A673 (cell line): ENCODE measurements around the gene RIN1. TPM values are rescaled to one million over a fixed set of nuclear protein-coding genes. Genes with fewer than 3 reads are reported as not detected.

Experiments used
- BruUV-seq: library from RNA; stranded (reverse); fragments of 400-500 nt; replicated peaks from 2 replicates; lab custom pipeline; 2021; lab: Mats Ljungman, UMichigan
- CTCF ChIA-PET: fragments of 300-600 bp; sonication (Branson Sonifier 250); formaldehyde crosslinking; loops from one replicate; lab custom pipeline; 2022; ENCODE audit warnings: antibody characterized with exemption; lab: Charles Lee
- POLR2A ChIA-PET: fragments of 300-600 bp; sonication (Branson Sonifier 250); formaldehyde crosslinking; loops from one replicate; lab custom pipeline; 2022; ENCODE audit warnings: antibody characterized with exemption; ENCODE audit not compliant: low non-redundant PET; lab: Charles Lee
- DNase-seq: peaks from one replicate; pipeline ENCODE4 v3.0.0-alpha.2; 2015; ENCODE audit warnings: low spot score
- H3K27ac ChIP-seq: fragments of 200-600 bp; sonication (generic); 2 replicates; pipeline ENCODE4 v1.5.1; 2016; ENCODE audit warnings: mixed run types, low read depth, mild to moderate bottlenecking, mixed read lengths, antibody characterized with exemption, low read length; ENCODE audit not compliant: poor library complexity, severe bottlenecking
- H3K27me3 ChIP-seq: fragments of 200-600 bp; sonication (generic); replicated peaks from 2 replicates; pipeline ENCODE4 v1.6.1; 2017; ENCODE audit warnings: mixed run types, low read depth, mild to moderate bottlenecking, mixed read lengths, antibody characterized with exemption, low read length; ENCODE audit not compliant: insufficient read depth, poor library complexity
- H3K36me3 ChIP-seq: fragments of 200-600 bp; sonication (generic); 2 replicates; pipeline ENCODE4 v1.6.1; 2016; ENCODE audit warnings: mixed run types, mild to moderate bottlenecking, mixed read lengths, antibody characterized with exemption, low read length; ENCODE audit not compliant: insufficient read depth, poor library complexity, severe bottlenecking
- H3K4me1 ChIP-seq: fragments of 200-600 bp; sonication (generic); 2 replicates; pipeline ENCODE4 v1.6.1; 2017; ENCODE audit warnings: mixed run types, mild to moderate bottlenecking, mixed read lengths, antibody characterized with exemption, low read length; ENCODE audit not compliant: insufficient read depth, poor library complexity, severe bottlenecking
- H3K4me3 ChIP-seq: fragments of 200-600 bp; sonication (generic); 2 replicates; pipeline ENCODE4 v1.5.1; 2016; ENCODE audit warnings: low read depth, mixed run types, mild to moderate bottlenecking, mixed read lengths, low read length; ENCODE audit not compliant: poor library complexity, severe bottlenecking
- H3K9me3 ChIP-seq: fragments of 200-600 bp; sonication (generic); 2 replicates; pipeline ENCODE4 v1.6.1; 2016; ENCODE audit warnings: mixed run types, low read depth, mild to moderate bottlenecking, mixed read lengths, antibody characterized with exemption, low read length; ENCODE audit not compliant: poor library complexity, severe bottlenecking
- EZH2 ChIP-seq: fragments of 200-600 bp; sonication (generic); IDR thresholded peaks from 2 replicates; pipeline ENCODE4 v1.6.1; 2017; ENCODE audit warnings: borderline replicate concordance, low read depth, mild to moderate bottlenecking, mixed read lengths, antibody characterized with exemption, low read length; ENCODE audit not compliant: poor library complexity, severe bottlenecking
- intact Hi-C: fragments of 100-400 bp; cut with micrococcal nuclease; formaldehyde crosslinking; loops from one replicate; pipeline ENCODE4 v1.10.0; 2022; ENCODE audit not compliant: unreplicated experiment
- total RNA-seq: library from RNA; stranded (reverse); gene quantifications from 2 replicates; pipeline ENCODE4 v1.2.3, GENCODE V29; 2021
- TF ChIP-seq, protein P1 (sequence below): fragments of 300-800, 200-600 bp; sonication (generic); conservative IDR thresholded peaks from 2 replicates; pipeline ENCODE4 v1.5.1; 2017; ENCODE audit warnings: low read depth, mild to moderate bottlenecking, antibody characterized with exemption, low read length, moderate library complexity, mixed read lengths

RIN1 gene
- total RNA-seq, 1 experiment from 2014 or later, result 4.9 TPM

DNA sequence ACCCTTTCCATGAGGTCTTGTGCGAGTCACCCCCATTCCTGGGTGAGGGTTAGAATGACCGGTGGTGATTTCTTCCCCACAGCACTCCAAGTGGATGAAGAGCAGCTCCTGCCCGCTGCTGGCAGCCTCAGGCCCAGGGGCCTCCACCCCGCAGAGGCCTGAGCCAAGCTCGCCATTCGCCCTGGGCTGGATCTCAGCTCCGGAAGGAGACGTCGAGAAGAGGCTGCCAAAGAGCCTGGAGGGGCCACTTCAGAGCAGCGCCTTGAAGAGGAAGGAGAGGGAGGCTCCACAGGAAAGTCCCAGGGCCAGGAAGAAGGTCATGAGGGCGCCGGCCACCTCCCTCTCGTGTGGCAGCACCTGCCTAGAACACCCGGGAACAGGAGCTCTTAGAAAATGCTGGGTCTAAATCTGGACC lies 27.0 kb upstream of the RIN1 start:
- CTCF ChIA-PET, result interaction anchor here (0.6 to 2.2 kb wide), 3 partner anchors 9 to 35 kb away, joined by 3 to 4 read pairs (median 3); no protein-coding TSS in a partner anchor

DNA sequence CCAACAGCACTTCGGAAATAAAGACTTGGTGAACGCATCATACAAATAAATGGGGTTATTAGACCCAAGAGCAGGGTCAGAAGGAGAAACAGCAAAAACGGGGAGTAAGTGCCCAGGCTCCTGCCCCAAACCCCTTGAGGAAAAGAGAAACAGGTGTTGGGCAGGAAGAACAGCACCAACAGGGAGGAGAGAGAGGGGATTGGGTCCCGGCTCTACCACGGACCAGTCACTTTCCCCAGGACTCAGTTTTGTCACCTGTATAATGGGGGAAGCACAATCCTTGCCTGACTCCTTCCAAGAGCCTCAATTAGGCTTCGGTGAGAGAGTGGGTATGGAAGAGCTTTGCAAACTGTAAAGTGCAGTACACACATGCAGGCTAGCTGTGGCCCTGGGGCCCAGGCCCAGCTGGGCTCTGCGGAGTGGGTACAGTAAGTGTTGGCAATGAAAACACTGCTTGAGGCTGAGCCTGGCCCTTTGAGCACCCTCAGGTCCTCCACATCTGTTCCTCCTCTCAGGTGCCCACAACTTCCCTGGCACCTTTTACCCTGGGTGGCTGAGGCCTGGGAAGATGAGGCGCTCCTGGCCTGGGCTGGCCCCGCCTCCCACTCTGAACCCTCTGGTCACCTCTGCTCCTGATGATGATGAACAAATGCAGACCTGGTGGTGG lies 26.4 kb upstream of the RIN1 start:
- Histone ChIP-seq H3K9me3 (no peaks in the 10 kb centered on the region), H3K36me3 (peaks cover 56% of the 10 kb centered on the region), H3K27ac (peak overlapping the region; percentile 14), H3K4me1 (no peaks in the 10 kb centered on the region), H3K27me3 (no peaks in the 10 kb centered on the region), H3K4me3 (no peak overlapping the region)
- TF ChIP-seq, protein P1, sequence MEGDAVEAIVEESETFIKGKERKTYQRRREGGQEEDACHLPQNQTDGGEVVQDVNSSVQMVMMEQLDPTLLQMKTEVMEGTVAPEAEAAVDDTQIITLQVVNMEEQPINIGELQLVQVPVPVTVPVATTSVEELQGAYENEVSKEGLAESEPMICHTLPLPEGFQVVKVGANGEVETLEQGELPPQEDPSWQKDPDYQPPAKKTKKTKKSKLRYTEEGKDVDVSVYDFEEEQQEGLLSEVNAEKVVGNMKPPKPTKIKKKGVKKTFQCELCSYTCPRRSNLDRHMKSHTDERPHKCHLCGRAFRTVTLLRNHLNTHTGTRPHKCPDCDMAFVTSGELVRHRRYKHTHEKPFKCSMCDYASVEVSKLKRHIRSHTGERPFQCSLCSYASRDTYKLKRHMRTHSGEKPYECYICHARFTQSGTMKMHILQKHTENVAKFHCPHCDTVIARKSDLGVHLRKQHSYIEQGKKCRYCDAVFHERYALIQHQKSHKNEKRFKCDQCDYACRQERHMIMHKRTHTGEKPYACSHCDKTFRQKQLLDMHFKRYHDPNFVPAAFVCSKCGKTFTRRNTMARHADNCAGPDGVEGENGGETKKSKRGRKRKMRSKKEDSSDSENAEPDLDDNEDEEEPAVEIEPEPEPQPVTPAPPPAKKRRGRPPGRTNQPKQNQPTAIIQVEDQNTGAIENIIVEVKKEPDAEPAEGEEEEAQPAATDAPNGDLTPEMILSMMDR, result no peak
- no peak for TF ChIP-seq EZH2
- intact Hi-C loops, result no loop called here
- ChIA-PET POLR2A (interaction anchor here (0.7 kb wide), 1 partner anchor 24 kb away, joined by 3 read pairs; no protein-coding TSS in a partner anchor), CTCF (interaction anchor here (1.1 to 2.2 kb wide), 2 partner anchors 10 to 23 kb away, joined by 3 to 4 read pairs; no protein-coding TSS in a partner anchor)
- DNase-seq, result no peak
- BruUV-seq, result no TSS peak

More for the DNA sequence above, 27.0 kb upstream of the RIN1 start:
- H3K4me1 ChIP-seq, result no peaks in the 10 kb centered on the region
- TF ChIP-seq, protein P1, result no peak
- TF ChIP-seq EZH2, result no peak
- H3K4me3 ChIP-seq, result no peak overlapping the region
- no peak for DNase-seq
- H3K27me3 ChIP-seq, result no peaks in the 10 kb centered on the region
- intact Hi-C loops, result no loop called here
- H3K36me3 ChIP-seq, result peaks cover 62% of the 10 kb centered on the region
- POLR2A ChIA-PET, result no interaction called here
- BruUV-seq, result no TSS peak
- H3K27ac ChIP-seq, result no peak overlapping the region
- no peaks in the 10 kb centered on the region for H3K9me3 ChIP-seq

DNA sequence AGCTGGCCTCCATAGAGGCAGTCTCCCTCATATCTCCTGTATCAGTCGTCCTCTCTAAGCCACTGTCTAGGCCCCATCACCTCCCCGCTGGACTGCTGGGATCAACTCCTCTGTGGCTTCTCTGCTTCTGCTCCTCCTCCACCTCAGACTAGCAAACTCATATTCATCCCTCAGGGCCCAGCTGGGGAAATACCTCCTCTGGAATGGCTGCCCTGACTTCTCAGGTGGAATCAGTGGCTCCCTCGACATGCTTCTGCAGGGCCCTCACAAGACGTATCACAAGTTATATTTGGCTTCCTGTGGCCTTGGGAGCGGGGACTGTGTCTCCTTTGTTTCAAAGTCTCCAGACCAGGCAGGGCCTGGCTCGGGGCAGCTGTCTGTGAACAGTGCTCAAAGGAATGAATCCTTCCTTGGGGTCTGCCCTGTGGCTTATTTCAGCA lies 25.3 kb upstream of the RIN1 start:
- CTCF ChIA-PET, result no interaction called here
- no peak for DNase-seq
- Histone ChIP-seq H3K36me3 (peaks cover 45% of the 10 kb centered on the region), H3K4me1 (no peaks in the 10 kb centered on the region), H3K9me3 (no peaks in the 10 kb centered on the region), H3K4me3 (no peak overlapping the region), H3K27me3 (no peaks in the 10 kb centered on the region), H3K27ac (peak overlapping the region; percentile 4)
- intact Hi-C loops, result no loop called here
- POLR2A ChIA-PET, result interaction anchor here (0.6 to 0.7 kb wide), 2 partner anchors 25 to 379 kb away, joined by 3 read pairs; no protein-coding TSS in a partner anchor
- no TSS peak for BruUV-seq
- TF ChIP-seq, protein P1, result no peak
- no peak for TF ChIP-seq EZH2
